Measurements from ENCODE around the gene ST3GAL3.

DNA sequence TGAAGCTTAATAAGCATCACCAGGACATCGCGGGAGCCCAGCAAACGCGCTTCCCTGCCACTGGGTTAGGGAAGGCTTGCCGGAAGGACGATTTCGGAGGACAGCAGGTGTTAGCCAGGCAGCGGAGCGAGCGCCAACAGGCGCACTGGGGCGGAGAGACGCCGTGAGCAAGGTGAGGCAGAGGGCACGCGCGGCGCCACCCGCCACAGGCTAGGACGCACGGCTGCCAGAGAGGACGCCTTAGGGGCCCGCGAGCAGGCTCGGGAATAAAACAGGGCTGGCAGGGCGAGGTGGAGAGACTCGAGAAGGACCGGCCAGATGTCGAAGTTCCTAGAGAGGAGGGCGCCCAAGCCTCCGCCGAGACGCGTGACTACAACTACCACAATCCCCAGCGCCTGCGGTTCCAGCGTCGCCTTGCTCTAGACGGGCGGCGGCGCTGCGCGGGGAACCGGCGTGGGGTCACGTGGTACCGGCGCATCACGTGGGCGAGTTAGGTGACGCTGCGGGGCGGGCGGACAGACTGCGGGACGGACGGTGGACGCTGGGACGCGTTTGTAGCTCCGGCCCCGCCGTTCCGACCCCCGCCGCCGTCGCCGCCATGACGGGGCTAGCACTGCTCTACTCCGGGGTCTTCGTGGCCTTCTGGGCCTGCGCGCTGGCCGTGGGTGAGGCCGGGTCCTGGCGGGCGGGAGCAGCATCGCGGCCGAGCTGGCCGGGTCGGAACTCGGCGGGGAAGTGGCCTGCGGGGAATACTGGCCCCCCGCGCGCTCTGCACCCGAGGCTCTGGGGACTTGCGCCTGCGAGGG lies 267.3 kb downstream of the ST3GAL3 start, which contains the start of gene ATP6V0B:
- TF ChIP-seq, protein P1, sequence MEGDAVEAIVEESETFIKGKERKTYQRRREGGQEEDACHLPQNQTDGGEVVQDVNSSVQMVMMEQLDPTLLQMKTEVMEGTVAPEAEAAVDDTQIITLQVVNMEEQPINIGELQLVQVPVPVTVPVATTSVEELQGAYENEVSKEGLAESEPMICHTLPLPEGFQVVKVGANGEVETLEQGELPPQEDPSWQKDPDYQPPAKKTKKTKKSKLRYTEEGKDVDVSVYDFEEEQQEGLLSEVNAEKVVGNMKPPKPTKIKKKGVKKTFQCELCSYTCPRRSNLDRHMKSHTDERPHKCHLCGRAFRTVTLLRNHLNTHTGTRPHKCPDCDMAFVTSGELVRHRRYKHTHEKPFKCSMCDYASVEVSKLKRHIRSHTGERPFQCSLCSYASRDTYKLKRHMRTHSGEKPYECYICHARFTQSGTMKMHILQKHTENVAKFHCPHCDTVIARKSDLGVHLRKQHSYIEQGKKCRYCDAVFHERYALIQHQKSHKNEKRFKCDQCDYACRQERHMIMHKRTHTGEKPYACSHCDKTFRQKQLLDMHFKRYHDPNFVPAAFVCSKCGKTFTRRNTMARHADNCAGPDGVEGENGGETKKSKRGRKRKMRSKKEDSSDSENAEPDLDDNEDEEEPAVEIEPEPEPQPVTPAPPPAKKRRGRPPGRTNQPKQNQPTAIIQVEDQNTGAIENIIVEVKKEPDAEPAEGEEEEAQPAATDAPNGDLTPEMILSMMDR (IDR thresholded peaks at IDR 0.05), result peak; percentile 5 to 45 (median 24)
- TF ChIP-seq POLR2A (IDR thresholded peaks at IDR 0.05), result peak; percentile 89

Measured in right lobe of liver (tissue), 4 donors.